Panc1 (cell line): ENCODE results near the gene SEMA6A. TPM values are rescaled to one million over a fixed set of nuclear protein-coding genes. Genes with fewer than 3 reads are reported as not detected.

ENCODE experiments used
- ATAC-seq: fragments of 200-7000 bp; cut with Tn5 transposase; 2 replicates; pipeline ENCODE4 v1.9.1; 2020; ENCODE audit warnings: mild to moderate bottlenecking, moderate library complexity
- BruUV-seq: library from RNA; stranded (reverse); fragments of 400-500 nt; replicated peaks from 2 replicates; lab custom pipeline; 2021; lab: Mats Ljungman, UMichigan
- CTCF ChIA-PET: fragments of 300-600 bp; sonication (Branson Sonifier 250); formaldehyde crosslinking; loops from one replicate; lab custom pipeline; 2022; ENCODE audit warnings: antibody characterized with exemption; lab: Charles Lee
- POLR2A ChIA-PET: fragments of 300-600 bp; sonication (Branson Sonifier 250); formaldehyde crosslinking; loops from one replicate; lab custom pipeline; 2022; ENCODE audit warnings: antibody characterized with exemption; lab: Charles Lee
- DNase-seq: peaks from one replicate; pipeline ENCODE4 v3.0.0-alpha.2; 2010; ENCODE audit warnings: low read depth, low spot score
- H3K27ac ChIP-seq: 2 replicates; pipeline ENCODE4 v1.5.1; 2011; ENCODE audit warnings: mild to moderate bottlenecking, low read length, inconsistent platforms
- H3K27me3 ChIP-seq: fragments of 200-500 bp; sonication (Bioruptor generic); 2 replicates; pipeline ENCODE4 v1.6.0; 2014; ENCODE audit warnings: low read length, inconsistent platforms; ENCODE audit not compliant: control insufficient read depth, insufficient read depth
- H3K36me3 ChIP-seq: fragments of 200-500 bp; sonication (Bioruptor generic); 2 replicates; pipeline ENCODE4 v1.5.1; 2014; ENCODE audit warnings: inconsistent platforms, mild to moderate bottlenecking, low read length, moderate library complexity; ENCODE audit not compliant: control insufficient read depth, insufficient read depth
- H3K4me1 ChIP-seq: 2 replicates; pipeline ENCODE4 v1.5.1; 2011; ENCODE audit warnings: inconsistent platforms, mild to moderate bottlenecking, low read length, moderate library complexity; ENCODE audit not compliant: control insufficient read depth, insufficient read depth
- H3K4me3 ChIP-seq, 2 experiments: 2 replicates each; pipeline ENCODE4 v1.5.1; 2011 to 2012; ENCODE audit warnings: low read depth in 2 of 2, low read length in 2 of 2, mild to moderate bottlenecking in 2 of 2, inconsistent platforms in 1 of 2, moderate library complexity in 1 of 2
- H3K9me3 ChIP-seq: fragments of 200-500 bp; sonication (Bioruptor generic); 2 replicates; pipeline ENCODE4 v1.5.1; 2014; ENCODE audit warnings: low read depth, mild to moderate bottlenecking, inconsistent platforms, low read length, moderate library complexity; ENCODE audit not compliant: control insufficient read depth, insufficient read depth
- POLR2AphosphoS5 ChIP-seq: IDR thresholded peaks from 2 replicates; pipeline ENCODE4 v1.6.1; 2012; ENCODE audit warnings: mild to moderate bottlenecking, low read depth, low read length, moderate library complexity
- SIN3A ChIP-seq: IDR thresholded peaks from 2 replicates; pipeline ENCODE4 v1.6.1; 2012; ENCODE audit warnings: low read depth, mild to moderate bottlenecking, low read length, moderate library complexity, borderline replicate concordance; ENCODE audit not compliant: insufficient read depth
- TCF7L2 ChIP-seq: IDR thresholded peaks from 2 replicates; pipeline ENCODE4 v1.6.1; 2011; ENCODE audit warnings: mild to moderate bottlenecking, low read depth, low read length, inconsistent platforms
- in situ Hi-C: cut with HindIII; loops from 2 replicates; pipeline ENCODE4 v1.10.0; 2016; ENCODE audit warnings: low sequenced_read_pairs, low pct_unique_long_range_greater_than_20kb
- intact Hi-C: fragments of 100-400 bp; cut with micrococcal nuclease; formaldehyde crosslinking; loops from one replicate; pipeline ENCODE4 v1.10.0; 2022; ENCODE audit not compliant: unreplicated experiment
- total RNA-seq: library from RNA; stranded (reverse); gene quantifications from one replicate; pipeline ENCODE4 v1.2.1, GENCODE V29; 2021; ENCODE audit not compliant: unreplicated experiment
- TF ChIP-seq, protein P1 (sequence below): fragments of 450-650 bp; IDR thresholded peaks from 2 replicates; pipeline ENCODE4 v1.5.1; 2017; ENCODE audit warnings: mild to moderate bottlenecking
- TF ChIP-seq, protein P2 (sequence below), 2 experiments: IDR thresholded peaks; 2 replicates each; pipeline ENCODE4 v1.6.1; 2011 to 2012; ENCODE audit warnings: low read depth in 2 of 2, control low read depth in 1 of 2, low read length in 1 of 2, mild to moderate bottlenecking in 1 of 2, moderate library complexity in 1 of 2; ENCODE audit not compliant: insufficient read depth in 1 of 2

SEMA6A gene
- total RNA-seq, 1 experiment from 2014 or later = 0.54 TPM

DNA sequence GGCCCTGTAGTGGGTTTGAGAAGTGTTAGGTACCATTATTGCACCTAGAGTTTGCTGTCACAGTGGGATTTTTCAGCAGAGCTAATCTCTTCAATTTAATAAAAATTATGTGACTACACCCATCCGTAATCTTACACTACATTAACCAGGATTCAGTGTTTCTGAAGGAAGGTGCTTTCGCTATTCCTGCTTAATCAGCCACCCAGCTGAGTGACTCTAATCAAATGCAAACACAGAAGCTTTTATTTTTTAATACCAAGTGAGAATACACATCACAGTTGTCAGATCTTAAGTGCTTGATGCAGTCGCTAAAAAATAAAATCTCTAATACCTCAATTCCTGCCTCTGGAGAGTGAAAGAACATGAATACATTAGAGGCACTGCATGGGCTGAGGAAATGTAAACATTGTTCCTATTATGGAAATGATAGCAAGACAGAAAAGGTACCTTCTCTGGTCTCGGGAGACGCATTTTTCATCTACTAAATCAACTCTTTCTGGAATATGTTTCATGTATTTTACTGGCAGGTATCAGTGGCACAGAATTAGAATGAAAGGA is 125.7 kb downstream of the SEMA6A start:
- in situ Hi-C loops = no loop called here
- CTCF ChIA-PET = no interaction called here
- ATAC-seq (no peak), DNase-seq (no peak)
- BruUV-seq = no TSS peak
- TF ChIP-seq POLR2AphosphoS5 = no peak
- TF ChIP-seq, protein P1, sequence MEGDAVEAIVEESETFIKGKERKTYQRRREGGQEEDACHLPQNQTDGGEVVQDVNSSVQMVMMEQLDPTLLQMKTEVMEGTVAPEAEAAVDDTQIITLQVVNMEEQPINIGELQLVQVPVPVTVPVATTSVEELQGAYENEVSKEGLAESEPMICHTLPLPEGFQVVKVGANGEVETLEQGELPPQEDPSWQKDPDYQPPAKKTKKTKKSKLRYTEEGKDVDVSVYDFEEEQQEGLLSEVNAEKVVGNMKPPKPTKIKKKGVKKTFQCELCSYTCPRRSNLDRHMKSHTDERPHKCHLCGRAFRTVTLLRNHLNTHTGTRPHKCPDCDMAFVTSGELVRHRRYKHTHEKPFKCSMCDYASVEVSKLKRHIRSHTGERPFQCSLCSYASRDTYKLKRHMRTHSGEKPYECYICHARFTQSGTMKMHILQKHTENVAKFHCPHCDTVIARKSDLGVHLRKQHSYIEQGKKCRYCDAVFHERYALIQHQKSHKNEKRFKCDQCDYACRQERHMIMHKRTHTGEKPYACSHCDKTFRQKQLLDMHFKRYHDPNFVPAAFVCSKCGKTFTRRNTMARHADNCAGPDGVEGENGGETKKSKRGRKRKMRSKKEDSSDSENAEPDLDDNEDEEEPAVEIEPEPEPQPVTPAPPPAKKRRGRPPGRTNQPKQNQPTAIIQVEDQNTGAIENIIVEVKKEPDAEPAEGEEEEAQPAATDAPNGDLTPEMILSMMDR = no peak
- H3K36me3 ChIP-seq = no peaks in the 10 kb centered on the region
- no peak overlapping the region for H3K4me3 ChIP-seq
- no peaks in the 10 kb centered on the region for H3K27me3 ChIP-seq
- no peaks in the 10 kb centered on the region for H3K9me3 ChIP-seq
- POLR2A ChIA-PET = no interaction called here
- intact Hi-C loops = no loop called here
- no peak overlapping the region for H3K27ac ChIP-seq
- H3K4me1 ChIP-seq = no peaks in the 10 kb centered on the region

DNA sequence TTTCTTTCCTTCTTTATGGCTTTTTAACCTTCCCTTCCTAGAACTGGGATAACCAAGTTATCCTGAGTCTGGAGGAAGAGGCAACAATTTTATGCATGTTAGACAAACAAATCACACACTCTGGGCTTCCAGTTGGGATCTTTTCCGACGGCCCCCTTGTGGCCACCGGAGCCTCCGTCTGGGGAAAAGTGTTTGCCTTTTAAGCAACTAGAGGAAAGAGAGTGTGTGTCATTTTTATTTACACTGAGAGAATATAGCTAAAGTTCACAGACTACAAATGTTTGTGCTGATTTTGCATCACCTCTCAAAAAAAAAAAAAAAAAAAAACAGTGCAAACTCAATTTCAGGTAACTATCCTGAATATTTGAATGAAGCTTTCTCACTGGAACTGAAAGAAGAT is 126.2 kb downstream of the SEMA6A start:
- in situ Hi-C loops (no loop called here), intact Hi-C loops (no loop called here)
- Histone ChIP-seq H3K27me3 (no peaks in the 10 kb centered on the region), H3K36me3 (no peaks in the 10 kb centered on the region), H3K9me3 (no peaks in the 10 kb centered on the region), H3K4me3 (no peak overlapping the region), H3K27ac (no peak overlapping the region), H3K4me1 (no peaks in the 10 kb centered on the region)
- no peak for ATAC-seq
- ChIA-PET CTCF (no interaction called here), POLR2A (no interaction called here)
- TF ChIP-seq, protein P1 = peak; percentile 52
- no peak for TF ChIP-seq SIN3A
- no peak for DNase-seq
- no TSS peak for BruUV-seq

DNA sequence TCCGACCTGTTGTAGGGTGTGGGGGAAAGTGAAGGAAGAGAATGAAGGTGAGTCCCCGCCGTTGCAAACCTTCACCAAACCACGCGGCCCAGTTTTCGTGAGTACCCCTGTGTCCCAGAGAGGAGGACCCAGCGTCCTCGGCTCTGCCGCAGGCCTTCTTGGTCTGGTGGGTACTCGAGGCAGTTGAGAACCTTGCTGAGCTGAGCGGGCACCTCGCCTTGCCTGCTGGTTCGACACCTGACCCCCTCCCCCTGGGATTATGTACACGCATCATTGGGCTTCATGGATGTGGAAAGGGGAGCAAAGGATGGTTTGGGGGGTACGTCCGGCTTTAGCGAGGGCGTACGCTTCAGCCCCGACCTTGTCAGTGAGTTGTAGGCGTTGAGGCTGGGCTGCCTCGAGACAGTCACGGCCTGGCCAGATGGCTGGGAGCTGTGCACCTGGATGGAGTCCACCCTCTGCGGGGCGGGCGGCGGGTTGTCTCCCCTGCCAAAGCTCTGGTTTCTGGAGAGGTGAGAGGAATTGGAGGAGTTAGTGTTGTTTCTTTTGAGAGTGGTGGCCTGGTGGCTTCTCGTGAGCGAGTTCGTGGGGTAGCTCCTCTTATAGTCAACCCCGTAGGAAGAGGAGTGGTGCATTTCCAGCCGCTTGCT is 128.1 kb downstream of the SEMA6A start:
- POLR2A ChIA-PET = no interaction called here
- Histone ChIP-seq H3K36me3 (no peaks in the 10 kb centered on the region), H3K9me3 (no peaks in the 10 kb centered on the region), H3K27me3 (no peaks in the 10 kb centered on the region), H3K4me3 (no peak overlapping the region), H3K27ac (no peak overlapping the region), H3K4me1 (no peaks in the 10 kb centered on the region)
- DNase-seq (no peak), ATAC-seq (no peak)
- intact Hi-C loops (no loop called here), in situ Hi-C loops (no loop called here)
- CTCF ChIA-PET = no interaction called here
- TF ChIP-seq TCF7L2 (no peak), POLR2AphosphoS5 (no peak), SIN3A (no peak)
- TF ChIP-seq, protein P1 = no peak
- TF ChIP-seq, protein P2, sequence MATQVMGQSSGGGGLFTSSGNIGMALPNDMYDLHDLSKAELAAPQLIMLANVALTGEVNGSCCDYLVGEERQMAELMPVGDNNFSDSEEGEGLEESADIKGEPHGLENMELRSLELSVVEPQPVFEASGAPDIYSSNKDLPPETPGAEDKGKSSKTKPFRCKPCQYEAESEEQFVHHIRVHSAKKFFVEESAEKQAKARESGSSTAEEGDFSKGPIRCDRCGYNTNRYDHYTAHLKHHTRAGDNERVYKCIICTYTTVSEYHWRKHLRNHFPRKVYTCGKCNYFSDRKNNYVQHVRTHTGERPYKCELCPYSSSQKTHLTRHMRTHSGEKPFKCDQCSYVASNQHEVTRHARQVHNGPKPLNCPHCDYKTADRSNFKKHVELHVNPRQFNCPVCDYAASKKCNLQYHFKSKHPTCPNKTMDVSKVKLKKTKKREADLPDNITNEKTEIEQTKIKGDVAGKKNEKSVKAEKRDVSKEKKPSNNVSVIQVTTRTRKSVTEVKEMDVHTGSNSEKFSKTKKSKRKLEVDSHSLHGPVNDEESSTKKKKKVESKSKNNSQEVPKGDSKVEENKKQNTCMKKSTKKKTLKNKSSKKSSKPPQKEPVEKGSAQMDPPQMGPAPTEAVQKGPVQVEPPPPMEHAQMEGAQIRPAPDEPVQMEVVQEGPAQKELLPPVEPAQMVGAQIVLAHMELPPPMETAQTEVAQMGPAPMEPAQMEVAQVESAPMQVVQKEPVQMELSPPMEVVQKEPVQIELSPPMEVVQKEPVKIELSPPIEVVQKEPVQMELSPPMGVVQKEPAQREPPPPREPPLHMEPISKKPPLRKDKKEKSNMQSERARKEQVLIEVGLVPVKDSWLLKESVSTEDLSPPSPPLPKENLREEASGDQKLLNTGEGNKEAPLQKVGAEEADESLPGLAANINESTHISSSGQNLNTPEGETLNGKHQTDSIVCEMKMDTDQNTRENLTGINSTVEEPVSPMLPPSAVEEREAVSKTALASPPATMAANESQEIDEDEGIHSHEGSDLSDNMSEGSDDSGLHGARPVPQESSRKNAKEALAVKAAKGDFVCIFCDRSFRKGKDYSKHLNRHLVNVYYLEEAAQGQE (IDR thresholded peaks at IDR 0.05; ENCODE audit: insufficient read depth in 1 of 2, low read depth in 2 of 2, low read length in 1 of 2) = no peak
- BruUV-seq = no TSS peak
